Natural killer cell treated with Interleukin-12 subunit alpha and Interleukin-12 subunit beta and Interleukin-15 and Interleukin-18, amount 100 ng/mL, for 72 hours (primary cell): Measurements from ENCODE around the gene NSD1. TPM values are rescaled to one million over a fixed set of nuclear protein-coding genes. Genes with fewer than 3 reads are reported as not detected.
A peak's percentile ranks its signal among the peaks of the same experiment; 100 is the strongest.

Source experiments
- ATAC-seq, 2 donors: fragments of 150-1000 bp; cut with Tn5 transposase in 1 of 2; sonication (Bioruptor Pico), chemical (Tn5 transposase) in 1 of 2; 2 replicates each; pipeline ENCODE4 v1.10.0; 2021
- DNase-seq: peaks from one replicate; pipeline ENCODE4 v3.0.0; 2022; ENCODE audit warnings: low spot score
- H3K27ac Mint-ChIP-seq, 2 donors: 1 replicate in 1 of 2; 2 replicates in 1 of 2; pipeline ENCODE4 v1.8.0; 2022; ENCODE audit warnings: mixed read lengths in 2 of 2, mild to moderate bottlenecking in 1 of 2, moderate library complexity in 1 of 2
- H3K27me3 Mint-ChIP-seq, 2 donors: 1 replicate in 1 of 2; 2 replicates in 1 of 2; pipeline ENCODE4 v1.8.0; 2022; ENCODE audit warnings: mixed read lengths in 2 of 2
- H3K36me3 Mint-ChIP-seq: one replicate; pipeline ENCODE4 v1.8.0; 2022; ENCODE audit warnings: mixed read lengths
- H3K4me1 Mint-ChIP-seq, 2 donors: 1 replicate in 1 of 2; 2 replicates in 1 of 2; pipeline ENCODE4 v1.8.0; 2022; ENCODE audit warnings: low read depth in 2 of 2, mixed read lengths in 2 of 2, mild to moderate bottlenecking in 1 of 2
- H3K4me3 Mint-ChIP-seq: one replicate; pipeline ENCODE4 v1.8.0; 2022; ENCODE audit warnings: mixed read lengths
- H3K9me3 Mint-ChIP-seq: 2 replicates; pipeline ENCODE4 v1.8.0; 2022; ENCODE audit warnings: mixed read lengths
- total RNA-seq, 2 donors: library from RNA; stranded (reverse); gene quantifications; one replicate each; pipeline ENCODE4 v1.2.3, GENCODE V29; 2022

Gene NSD1
- total RNA-seq, 2 donors from 2014 or later: 96.8 to 166 TPM

DNA sequence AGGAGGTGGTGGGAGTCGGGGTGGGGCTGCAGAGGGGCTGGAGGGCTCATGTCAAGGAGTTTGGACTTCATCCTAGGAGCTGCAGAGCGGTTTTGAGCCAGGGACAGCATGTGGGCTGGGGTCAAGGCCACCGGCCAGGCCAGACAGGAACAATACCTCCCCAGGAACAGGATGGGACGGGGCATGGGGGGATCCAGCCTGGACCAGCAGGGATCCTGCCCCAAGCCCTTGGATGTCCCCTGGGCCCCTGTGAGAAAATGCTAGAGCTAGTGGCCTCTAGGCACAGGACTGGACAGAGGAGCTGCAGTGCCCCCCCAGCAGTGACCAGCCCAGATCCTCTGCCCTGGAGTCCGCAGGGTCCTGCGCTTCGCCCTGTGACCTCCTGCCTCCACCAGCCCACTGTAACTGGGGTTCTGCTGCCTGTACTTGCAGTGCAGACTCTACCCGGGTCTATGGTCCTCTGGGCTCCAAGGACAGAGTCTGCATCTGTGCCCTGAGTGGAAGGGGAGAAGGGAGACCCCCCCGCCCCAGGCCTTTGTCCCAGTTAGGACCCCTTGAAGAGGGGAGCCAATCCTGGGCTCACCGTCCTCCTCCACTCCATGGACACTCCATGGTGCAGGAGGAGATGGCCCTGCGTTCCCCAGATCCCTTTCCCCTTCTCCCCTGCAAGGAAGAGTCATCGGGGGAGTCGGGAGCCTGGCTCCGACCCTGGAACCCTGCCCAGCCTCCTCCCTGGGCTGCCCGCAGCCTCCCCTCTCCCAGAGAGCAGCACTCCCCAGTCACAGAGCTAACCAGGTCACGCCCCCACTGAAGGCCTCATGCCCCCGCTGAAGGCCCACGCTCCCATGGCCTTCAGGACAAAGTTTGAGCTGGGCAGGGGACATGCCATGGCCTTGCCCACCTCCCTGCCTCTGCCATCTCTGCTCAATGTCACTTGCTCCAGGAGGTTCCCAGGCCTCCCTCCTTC lies 181.1 kb downstream of the NSD1 start:
- Mint-ChIP-seq H3K4me1 (peaks cover 26 to 27% of the 10 kb centered on the region in 2 donors), H3K36me3 (no peaks in the 10 kb centered on the region), H3K27me3 (no peaks in the 10 kb centered on the region), H3K9me3 (no peaks in the 10 kb centered on the region), H3K27ac (no peak overlapping the region), H3K4me3 (no peak overlapping the region)
- no peak for DNase-seq
- no peak for ATAC-seq

DNA sequence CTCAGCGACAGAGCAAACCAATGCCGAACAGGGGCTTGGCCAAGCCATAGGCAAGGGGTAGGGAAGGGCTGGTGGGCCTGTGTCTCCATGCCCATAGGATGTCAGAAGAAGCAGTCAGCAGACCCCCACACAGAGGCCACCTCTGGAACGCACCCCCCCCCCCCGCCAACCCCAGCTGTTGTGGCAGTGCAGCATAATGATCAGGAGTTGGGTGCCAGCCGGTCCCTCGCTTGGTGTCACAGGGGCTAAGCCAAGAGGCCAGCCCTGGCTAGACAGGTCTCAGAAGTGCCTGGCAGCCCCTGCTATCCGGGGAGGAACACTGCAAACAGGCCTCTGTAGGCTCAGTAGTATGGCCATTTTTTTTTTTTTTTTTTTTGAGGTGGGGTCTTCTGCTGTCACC lies 181.8 kb downstream of the NSD1 start:
- Mint-ChIP-seq H3K36me3 (no peaks in the 10 kb centered on the region), H3K4me3 (no peak overlapping the region), H3K27ac (no peak overlapping the region), H3K9me3 (no peaks in the 10 kb centered on the region), H3K4me1 (peaks cover 21 to 22% of the 10 kb centered on the region in 2 donors), H3K27me3 (no peaks in the 10 kb centered on the region)
- no peak for ATAC-seq
- no peak for DNase-seq

DNA sequence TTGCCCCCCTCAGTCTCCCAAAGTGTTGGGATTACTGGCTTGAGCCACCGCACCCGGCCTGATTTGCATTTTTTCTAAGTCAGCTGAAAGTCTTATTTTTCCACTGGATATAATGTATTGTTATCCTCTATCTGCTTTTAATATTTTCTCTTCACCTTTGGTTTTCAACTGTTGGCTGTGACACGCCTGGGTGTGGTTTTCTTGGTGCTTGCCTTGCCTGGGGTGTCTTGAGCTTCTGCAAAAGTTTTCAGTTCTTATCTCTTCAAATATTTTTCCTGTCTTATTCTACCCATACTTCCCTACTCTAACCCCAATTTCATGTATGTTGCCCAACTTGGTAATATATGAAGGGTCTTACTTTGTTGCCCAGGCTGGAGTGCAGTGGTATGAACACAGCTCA lies 182.4 kb downstream of the NSD1 start:
- Mint-ChIP-seq H3K4me3 (no peak overlapping the region), H3K27ac (no peak overlapping the region), H3K36me3 (no peaks in the 10 kb centered on the region), H3K27me3 (no peaks in the 10 kb centered on the region), H3K9me3 (no peaks in the 10 kb centered on the region), H3K4me1 (peaks cover 16 to 18% of the 10 kb centered on the region in 2 donors)
- ATAC-seq (no peak), DNase-seq (no peak)

DNA sequence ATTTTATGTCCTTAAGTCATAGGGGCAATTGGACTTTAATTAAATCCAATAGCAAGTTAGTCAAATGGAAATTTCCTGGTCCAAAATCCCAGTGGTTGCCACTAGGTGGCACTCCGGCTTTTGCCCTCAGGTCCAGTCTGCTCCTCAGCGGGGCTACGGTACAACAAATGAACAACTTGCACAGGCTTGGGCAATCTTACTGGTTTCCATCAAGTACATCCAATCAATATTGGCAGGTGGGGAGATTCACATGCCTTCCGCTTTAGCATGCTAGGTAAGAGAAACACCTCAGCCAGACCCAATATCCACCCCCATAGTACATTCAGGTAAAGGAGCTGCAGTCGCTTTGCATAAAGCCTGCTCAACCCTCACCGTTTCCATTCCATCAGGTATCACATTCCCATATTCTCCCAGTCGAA lies 184.4 kb downstream of the NSD1 start:
- no peak overlapping the region for H3K27ac Mint-ChIP-seq

DNA sequence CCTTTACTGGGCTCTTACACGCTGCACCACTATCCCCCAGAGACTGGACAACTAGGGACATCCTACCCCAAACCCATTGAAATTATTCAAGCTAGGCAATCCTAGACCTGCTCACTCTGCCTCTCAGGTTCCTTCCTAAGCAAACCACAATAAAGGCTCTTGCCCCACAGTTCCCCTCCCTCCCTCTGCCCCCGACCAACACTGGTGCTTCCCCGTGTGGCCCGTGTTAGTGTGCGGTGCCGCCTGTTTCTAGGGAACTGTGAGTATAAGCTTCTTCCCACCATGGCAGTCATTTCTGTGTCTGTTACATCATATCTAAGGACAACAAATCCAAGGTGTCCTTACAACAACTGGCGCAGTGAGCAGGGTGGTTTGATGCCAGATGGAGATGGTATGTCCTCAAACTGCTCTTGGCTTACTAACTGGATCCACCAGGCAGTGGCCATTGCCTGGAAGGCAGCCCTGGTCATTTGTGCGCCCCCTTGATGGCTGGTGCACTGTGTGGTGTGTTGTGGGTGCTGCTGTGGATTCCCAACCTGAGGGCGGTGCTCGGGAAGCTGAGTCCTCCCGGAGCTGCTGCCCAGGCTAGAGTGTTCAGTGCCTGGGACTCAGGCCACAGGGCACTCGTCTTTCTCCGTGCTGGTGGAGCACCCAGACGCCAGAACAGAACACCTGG lies 186.5 kb downstream of the NSD1 start:
- Mint-ChIP-seq H3K36me3 (no peaks in the 10 kb centered on the region), H3K4me1 (peaks cover 16 to 22% of the 10 kb centered on the region in 2 donors), H3K4me3 (no peak overlapping the region), H3K27me3 (no peaks in the 10 kb centered on the region), H3K9me3 (no peaks in the 10 kb centered on the region), H3K27ac (no peak overlapping the region)
- no peak for DNase-seq
- no peak for ATAC-seq

More for the DNA sequence above, 184.4 kb downstream of the NSD1 start:
- Mint-ChIP-seq H3K4me1 (peaks cover 10 to 14% of the 10 kb centered on the region in 2 donors), H3K36me3 (no peaks in the 10 kb centered on the region), H3K9me3 (no peaks in the 10 kb centered on the region), H3K4me3 (no peak overlapping the region), H3K27me3 (no peaks in the 10 kb centered on the region)
- peak; percentile 83 for DNase-seq
- peak; percentile 67 to 77 for ATAC-seq

DNA sequence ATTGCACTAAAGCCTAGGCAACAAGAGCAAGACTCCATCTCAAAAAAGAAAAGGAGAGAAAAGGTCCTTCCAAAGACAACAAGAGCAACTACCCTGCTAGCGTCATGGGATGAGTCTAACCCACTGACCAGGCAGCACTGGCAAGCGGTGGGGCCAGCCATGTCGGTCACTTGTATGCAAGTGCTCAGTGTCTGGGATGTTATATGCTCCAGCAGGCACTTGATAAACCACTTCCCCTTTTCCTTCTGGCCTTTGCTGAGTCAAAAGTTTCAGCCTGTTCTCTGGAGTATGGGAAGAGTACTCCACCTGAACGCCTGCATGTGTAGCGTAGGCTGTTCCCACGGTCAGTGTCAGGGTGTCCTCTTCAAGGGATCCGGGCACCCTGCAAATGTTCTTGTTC lies 187.3 kb downstream of the NSD1 start:
- no peak for DNase-seq
- H3K27ac Mint-ChIP-seq: no peak overlapping the region
- H3K36me3 Mint-ChIP-seq: no peaks in the 10 kb centered on the region
- H3K9me3 Mint-ChIP-seq: no peaks in the 10 kb centered on the region
- H3K27me3 Mint-ChIP-seq: no peaks in the 10 kb centered on the region
- ATAC-seq: no peak
- H3K4me1 Mint-ChIP-seq: peaks cover 16 to 22% of the 10 kb centered on the region in 2 donors
- no peak overlapping the region for H3K4me3 Mint-ChIP-seq

DNA sequence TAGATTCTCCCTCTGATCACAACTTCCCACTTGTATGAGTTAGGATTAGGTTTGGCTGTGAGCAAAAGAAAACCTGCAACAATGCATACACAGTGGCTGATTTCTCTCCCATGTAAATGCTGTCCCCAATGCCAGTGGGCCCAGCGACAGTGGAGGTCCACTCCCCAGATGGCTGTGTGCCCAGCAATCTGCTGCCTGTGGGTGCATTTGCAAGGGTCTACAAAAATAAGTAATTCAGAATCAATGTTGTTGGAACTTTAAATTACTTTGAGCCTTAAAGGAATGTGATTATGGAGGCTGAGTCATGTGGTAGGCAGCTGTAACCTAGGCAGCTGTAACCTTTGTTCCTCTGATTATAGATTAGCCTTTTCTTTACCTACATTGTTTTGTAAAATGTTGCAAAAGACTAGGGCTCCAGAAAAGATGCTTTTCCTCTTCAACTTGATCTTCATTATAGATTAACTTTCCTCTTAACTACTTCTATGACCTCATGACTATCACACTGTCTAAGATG lies 192.4 kb downstream of the NSD1 start:
- peaks cover 30 to 40% of the 10 kb centered on the region in 2 donors for H3K4me1 Mint-ChIP-seq

DNA sequence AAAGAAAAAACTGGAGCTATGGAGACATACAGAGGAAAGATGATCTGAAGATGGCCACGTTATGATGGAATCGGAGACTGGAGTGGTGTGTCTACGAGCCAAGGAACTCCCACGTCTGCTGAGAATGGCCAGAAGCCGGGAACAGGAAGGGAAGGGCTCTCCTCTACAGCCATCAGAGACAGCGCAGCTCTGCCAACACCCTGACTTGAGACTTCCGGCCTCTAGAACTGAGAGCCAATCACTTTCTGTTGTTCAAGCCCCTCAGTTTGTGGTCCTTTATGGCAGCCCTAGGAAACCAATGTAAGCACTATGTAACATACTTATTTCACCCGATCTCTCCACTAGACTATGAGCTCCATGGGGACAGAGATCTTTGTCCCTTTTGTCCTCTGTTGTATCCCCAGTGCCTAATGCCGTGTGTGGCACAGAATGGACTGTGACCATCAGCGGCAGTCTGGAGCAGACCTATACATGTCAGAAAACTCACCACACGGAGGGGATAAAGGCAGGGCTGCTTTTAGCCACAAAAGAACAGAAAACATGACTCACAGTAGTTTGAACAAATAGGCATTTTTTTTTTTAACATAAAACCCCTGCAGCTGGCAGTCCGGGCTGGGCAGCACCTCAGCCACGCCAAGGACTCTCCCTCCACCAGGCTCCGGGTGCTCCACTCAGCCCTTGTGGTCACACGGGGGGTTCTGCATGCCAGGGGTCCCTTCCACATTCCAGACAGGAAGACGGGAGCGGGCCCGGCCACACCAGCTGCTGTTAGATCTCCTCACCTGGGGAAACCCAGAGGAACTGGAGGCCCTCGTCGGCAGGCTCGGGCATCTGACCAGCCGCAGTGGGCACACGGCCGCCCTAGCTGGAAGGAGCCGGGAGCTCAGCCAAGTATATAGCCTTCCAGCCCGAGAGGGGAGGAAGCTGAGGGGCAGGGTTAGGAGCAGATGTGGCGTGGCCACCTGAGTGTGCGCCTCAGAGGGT lies 194.3 kb downstream of the NSD1 start:
- ATAC-seq (peak; percentile 84 to 87), DNase-seq (peak; percentile 70)
- Mint-ChIP-seq H3K9me3 (no peaks in the 10 kb centered on the region), H3K27ac (peak overlapping the region; percentile 66 to 71), H3K36me3 (peaks cover 10% of the 10 kb centered on the region), H3K27me3 (no peaks in the 10 kb centered on the region), H3K4me3 (peak overlapping the region; percentile 71), H3K4me1 (peaks cover 36 to 50% of the 10 kb centered on the region in 2 donors)

More for the DNA sequence above, 192.4 kb downstream of the NSD1 start:
- no peak for ATAC-seq
- DNase-seq: no peak
- no peaks in the 10 kb centered on the region for H3K9me3 Mint-ChIP-seq
- H3K4me3 Mint-ChIP-seq: no peak overlapping the region
- H3K36me3 Mint-ChIP-seq: peaks cover 10% of the 10 kb centered on the region
- no peaks in the 10 kb centered on the region for H3K27me3 Mint-ChIP-seq
- peak overlapping the region; percentile 66 to 71 for H3K27ac Mint-ChIP-seq

DNA sequence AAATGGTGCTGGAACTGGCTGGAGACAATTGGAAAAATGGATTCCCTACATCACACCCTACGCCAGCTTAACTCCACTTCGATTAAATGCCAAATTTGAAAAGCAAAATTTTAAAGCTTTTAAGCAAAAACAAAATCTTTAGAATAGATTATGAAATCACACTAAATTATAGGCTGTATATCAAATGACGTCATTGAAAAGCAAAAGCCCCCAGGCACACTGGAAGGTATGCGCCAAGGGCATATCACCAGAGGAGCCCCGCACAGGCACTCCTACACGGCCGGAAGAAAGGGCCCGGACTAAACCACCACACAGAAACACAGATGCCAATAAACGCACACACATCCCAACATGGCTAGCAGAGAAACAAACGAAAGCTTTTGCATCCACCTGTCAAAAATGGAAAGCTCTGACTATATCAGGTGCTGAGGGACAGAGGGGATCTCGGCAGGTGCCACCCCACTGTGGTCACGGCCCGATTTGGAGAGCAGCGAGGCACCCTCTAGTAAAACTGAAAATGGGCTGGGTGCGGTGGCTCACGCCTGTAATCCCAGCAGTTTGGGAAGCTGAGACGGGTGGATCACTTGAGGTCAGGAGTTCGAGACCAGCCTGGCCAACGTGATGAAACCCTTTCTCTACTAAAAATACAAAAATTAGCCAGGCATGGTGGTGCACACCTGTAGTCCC lies 195.1 kb downstream of the NSD1 start:
- no peaks in the 10 kb centered on the region for H3K27me3 Mint-ChIP-seq
- peaks cover 37 to 54% of the 10 kb centered on the region in 2 donors for H3K4me1 Mint-ChIP-seq
- DNase-seq (no peak), ATAC-seq (no peak)
- peaks cover 10% of the 10 kb centered on the region for H3K36me3 Mint-ChIP-seq
- peak overlapping the region in 1 of 2 donors; percentile 66 for H3K27ac Mint-ChIP-seq
- H3K9me3 Mint-ChIP-seq: no peaks in the 10 kb centered on the region
- H3K4me3 Mint-ChIP-seq: peak overlapping the region; percentile 71

DNA sequence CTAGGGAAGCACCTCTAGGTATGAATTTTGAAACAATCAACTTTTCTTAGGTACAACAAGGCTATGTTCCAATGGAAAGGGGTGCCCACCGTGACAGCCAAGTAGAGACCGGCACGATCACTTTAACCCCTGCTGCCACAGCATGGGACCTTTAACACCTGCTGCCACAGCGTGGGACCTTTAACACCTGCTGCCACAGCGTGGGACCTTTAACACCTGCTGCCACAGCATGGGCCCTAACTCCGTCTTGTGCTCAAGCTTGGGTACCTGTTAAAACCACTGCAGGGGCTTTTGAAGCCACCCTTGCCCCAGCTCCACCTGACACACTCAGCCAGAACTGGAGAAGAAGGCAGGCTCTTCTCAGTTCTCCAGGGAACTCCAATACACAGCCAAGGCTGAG lies 196.3 kb downstream of the NSD1 start:
- no peak for DNase-seq
- Mint-ChIP-seq H3K9me3 (no peaks in the 10 kb centered on the region), H3K4me1 (peaks cover 35 to 48% of the 10 kb centered on the region in 2 donors), H3K27ac (no peak overlapping the region), H3K4me3 (no peak overlapping the region), H3K36me3 (peaks cover 10% of the 10 kb centered on the region), H3K27me3 (no peaks in the 10 kb centered on the region)
- no peak for ATAC-seq

DNA sequence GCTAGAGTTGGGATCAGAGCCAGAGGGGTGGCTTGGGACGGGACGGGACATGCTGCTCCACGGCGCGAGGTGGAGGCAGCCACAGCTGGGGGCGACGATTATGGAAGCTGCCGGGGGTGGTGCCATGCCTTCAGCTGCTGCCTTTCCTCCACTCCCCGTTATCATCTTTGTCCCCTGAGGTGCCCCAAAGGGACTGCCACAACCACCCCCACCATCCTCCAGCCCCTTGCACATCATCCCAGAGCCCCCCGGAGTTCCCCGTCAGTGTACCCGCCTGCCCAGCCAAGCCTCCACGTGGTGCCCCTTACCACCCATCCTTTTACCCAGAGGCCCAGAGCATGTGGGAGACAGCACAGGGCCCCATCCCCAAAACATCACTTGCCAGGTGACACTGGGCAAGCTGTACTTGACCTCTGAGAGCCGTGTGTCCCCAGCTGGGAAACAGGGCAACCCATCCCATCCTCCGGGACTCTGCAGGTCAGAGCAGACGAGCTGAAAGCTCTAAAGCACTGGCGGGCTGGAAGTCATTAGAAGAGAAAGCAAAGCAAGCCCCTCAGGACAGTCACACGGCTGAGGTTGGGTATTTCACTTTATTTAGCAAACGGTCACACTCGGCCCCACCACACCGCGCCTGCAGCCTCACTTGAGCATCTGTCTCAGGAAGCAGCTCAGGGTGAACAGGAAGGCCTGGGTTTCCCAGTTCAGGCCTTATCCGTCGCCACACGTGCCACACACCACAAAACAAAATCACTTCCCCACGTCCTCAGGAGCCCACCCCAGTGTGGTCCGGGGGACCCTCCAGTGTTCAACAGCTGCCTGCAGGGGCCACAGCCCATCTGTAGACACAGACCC lies 197.6 kb downstream of the NSD1 start:
- Mint-ChIP-seq H3K4me1 (peaks cover 41 to 54% of the 10 kb centered on the region in 2 donors), H3K36me3 (peaks cover 17% of the 10 kb centered on the region), H3K27ac (no peak overlapping the region)

More for the DNA sequence above, 197.6 kb downstream of the NSD1 start:
- H3K4me3 Mint-ChIP-seq: no peak overlapping the region
- H3K27me3 Mint-ChIP-seq: no peaks in the 10 kb centered on the region
- no peaks in the 10 kb centered on the region for H3K9me3 Mint-ChIP-seq
- ATAC-seq (peak; percentile 32 to 46), DNase-seq (no peak)
